ENCODE measurements around the gene TEX22.

TEX22 gene

DNA sequence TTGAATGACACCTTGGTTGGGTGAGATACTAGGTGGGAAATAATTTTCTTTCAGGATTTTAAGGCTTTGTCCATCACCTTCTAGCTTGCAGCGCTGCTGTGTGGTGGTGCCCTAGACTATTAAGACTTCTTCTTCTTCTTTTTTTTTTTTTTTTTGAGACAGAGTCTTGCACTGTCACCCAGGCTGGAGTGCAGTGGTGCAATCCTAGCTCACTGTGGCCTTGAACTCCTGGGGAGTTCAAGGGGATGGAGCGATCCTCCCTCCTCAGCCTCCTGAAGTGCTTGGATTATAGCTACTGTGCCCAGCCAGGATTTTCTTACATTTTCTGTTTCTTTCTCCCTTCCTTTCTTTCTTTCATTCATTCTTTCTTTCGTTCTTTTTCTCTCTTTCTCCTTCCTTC is 11.0 kb downstream of the TEX22 start:
- DNase-seq, result no peak

GRCh38 chr14:105410642-105411016 is 12.3 kb downstream of the TEX22 start:
- DNase-seq, result no peak

DNA sequence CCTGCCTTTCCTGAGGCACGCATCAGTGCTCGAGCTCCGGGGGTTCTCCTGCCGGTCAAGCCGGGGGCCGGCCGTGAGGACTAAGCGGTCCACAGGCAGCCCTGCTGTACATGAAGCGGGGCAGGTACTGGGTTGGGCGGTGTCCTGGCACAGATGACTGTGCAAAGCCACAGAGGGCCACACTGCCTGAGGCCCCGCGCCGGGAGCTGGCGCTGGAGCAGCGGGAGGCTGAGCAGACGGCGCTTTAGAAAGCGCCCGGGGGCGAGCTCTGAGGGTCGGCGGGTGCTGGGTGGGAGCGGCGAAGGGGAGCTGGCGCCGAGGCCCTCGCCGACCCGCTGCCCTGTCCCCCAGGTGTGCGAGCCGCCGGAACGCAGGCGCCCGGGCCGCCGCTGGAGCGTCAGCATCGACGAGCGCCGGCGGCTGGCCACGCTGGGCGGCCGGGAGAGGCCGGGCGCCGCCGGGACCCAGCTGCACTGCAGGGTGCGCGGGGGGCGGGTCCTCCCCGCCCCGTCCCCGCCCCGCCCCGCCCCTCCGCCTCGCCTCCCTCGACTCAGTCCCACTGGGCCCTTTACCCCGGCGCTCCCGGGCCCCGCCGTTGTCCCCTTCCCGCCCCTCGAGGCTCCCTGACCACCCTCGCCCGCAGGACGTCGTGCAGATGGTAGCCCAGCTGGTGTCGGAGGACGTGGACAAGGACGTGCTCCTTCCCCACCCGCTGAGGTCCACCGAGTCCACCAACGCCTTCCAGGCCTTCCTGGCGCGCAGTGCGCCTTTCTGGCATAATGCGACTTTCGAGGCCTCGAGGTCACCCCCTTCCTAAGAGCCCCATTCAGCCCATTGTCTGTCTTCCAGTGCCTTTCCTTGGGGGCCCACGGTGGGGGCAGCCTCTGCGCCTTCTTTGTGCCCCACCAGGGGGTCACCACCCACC is 12.9 kb downstream of the TEX22 start:
- peak; percentile 14 to 35 for DNase-seq

- no peak for DNase-seq
Measured at GRCh38 chr14:105411985-105412770, 13.8 kb downstream of the TEX22 start.

DNA sequence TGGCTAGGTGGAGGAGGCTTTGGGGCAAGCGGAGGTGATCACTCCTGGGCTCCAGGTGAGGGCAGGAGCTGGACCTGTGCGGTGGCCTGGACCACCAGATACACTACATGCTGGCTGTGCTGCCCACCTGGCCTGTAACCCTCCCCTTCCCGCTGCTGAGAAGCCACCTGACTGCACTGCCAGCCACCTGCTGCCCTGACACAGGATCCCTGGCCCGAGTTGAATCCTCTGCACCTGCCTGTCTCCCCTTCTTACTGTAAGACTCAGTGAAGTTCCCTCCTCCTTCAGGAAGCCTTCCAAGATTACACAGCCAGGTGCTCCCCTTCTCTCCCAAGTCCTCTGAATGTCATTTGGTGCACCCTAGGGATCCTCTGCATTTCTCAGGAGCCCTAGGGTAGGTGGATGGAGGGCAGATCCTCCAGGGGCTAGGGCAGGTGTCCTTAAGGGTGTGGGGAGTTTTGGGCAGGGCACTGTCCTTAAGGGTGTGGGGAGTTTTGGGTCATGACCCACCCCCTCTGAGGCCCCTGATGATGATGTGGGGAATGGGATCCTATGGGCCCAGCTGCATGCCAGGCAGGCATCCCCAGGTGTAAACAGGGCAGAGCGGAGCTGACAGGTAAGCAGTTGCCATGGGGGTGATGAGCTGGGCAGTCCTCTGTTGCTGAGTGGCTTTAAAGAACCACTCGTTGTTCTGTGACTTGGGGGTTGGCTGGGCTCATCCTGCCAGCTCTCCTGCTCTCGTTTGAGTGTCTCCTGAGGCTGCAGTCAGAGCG is 14.6 kb downstream of the TEX22 start:
- no peak for DNase-seq

GRCh38 chr14:105413544-105413886 is 15.2 kb downstream of the TEX22 start:
- no peak for DNase-seq

DNA sequence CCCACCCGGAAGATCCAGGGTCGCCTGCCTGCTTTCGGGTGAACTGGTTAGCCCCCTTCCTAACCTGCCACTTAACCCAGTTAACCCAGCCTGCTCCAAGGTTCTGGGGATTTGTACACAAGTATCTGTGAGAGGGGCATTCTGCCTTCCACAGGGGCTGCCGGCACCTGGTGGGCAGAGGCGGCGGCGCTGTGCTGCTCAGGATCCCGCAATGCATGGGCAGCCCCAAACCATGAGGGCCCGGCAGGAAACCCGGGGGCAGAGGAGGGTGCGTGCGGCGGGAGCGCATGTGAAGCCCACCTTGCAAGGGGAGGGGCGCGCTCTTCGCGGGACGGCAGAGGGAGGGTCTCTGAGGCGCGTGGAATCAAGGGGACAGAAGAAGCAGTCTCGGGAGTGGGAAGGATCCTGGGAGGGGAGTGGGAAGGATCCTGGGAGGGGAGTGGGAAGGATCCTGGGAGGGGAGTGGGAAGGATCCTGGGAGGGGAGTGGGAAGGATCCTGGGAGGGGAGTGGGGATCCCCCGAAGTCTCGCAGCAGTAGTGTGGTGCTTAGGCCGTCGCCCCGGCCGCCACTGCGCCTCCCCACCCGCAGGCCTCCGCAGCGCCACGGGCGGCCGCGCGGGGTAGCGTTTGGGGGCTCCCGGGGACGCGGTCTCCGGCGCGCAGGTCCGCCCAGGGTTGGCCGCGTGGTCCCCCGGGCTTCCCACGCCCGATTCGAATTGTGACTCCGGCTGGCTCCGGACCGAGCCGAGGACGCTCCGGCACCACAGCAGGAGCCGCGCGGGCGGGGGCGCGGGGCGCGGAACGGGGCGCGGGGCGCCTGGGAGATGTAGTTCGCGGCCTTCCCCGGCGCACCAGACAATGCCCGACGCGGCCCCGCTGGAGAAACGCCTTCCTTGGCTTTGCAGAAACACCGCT is 16.4 kb downstream of the TEX22 start:
- DNase-seq, result peak; percentile 57 to 70

- no peak for DNase-seq
Measured at GRCh38 chr14:105415481-105416428, 17.4 kb downstream of the TEX22 start.

- no peak for DNase-seq
Measured at GRCh38 chr14:105416671-105417070, 18.3 kb downstream of the TEX22 start.

DNA sequence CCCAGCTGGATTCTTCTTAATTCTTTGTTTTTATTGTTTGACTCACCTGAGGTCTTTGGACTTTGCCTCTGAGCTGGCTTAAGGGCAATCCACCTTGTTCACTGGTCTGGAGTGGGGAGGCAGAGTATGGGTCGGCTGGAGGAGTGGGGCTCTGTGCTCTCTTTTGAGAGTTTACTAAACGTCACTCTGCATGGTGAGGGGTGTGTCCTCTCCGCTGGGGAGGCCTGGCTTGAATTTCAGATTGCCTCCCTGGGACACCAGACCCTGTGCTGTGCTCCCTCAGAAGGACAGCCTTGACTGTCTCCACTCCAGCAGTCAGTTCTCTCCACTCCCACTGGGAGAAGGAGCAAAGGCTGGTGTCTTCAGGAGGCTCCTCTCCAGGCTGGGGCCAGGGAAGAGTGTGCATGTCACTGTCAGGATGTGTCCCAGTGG is 19.4 kb downstream of the TEX22 start:
- no peak for DNase-seq

GRCh38 chr14:105418269-105419194 is 20.2 kb downstream of the TEX22 start:
- no peak for DNase-seq

GRCh38 chr14:105419195-105420091 is 21.1 kb downstream of the TEX22 start, which contains the start of gene MTA1:
Gene MTA1, plus strand, starts transcription at chr14:105419827. Its CDS starts 209 bp downstream, at chr14:105420036.
- peak; percentile 35 to 66 for DNase-seq

GRCh38 chr14:105420101-105420973 is 22.0 kb downstream of the TEX22 start:
- peak in 1 of 2 experiments; percentile 31 for DNase-seq

DNA sequence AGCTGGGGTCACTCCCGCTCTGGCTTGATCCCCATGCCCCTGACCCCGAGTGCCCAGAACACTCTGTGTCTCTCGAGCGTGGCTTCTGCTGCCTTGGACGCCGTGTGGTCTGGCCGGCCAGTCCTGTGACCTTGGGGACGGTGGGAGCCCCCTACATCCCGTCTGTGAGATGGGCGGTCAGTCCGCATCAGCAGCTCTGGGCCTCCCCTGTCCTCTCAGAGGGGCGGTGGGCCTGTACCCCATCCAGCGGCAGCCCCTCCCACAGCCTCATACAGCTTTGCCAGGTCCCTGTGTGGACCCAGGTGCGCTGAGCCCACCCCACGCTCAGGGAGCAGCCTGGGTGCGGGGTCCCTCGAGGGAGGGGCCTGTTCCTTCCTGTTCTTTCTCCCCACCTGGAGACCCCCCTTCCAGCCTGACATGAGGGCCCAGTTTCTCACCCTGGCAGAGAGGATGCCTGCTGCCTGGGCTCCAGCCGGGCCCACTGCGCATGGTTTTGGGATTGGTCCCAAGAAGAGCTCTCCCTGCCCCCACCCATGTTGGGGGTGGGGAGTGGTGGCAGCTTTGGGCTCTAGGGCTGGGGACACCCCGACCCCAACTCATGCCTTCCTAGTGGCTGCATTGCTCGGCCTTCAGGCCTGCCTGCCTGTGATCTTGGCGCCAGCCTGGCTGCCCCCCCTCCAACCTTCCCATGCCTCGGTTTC is 22.8 kb downstream of the TEX22 start:
- DNase-seq, result no peak

- no peak for DNase-seq
Measured at GRCh38 chr14:105421723-105422615, 23.6 kb downstream of the TEX22 start.
